Activated CD4-positive, alpha-beta T cell treated with anti-CD3 and anti-CD28 coated beads, Interleukin-2, amount 50 U/mL, for 1 hour (primary cell): ENCODE results near the gene LCN10.
"Not testable (repeated sequence)": the region's sequence is repeated elsewhere in the genome, so short reads cannot be mapped to it uniquely, and the experiment has no call there.

Source experiments
- DNase-seq: peaks from one replicate; pipeline ENCODE4 v3.0.0-alpha.2; 2020

LCN10 gene

DNA sequence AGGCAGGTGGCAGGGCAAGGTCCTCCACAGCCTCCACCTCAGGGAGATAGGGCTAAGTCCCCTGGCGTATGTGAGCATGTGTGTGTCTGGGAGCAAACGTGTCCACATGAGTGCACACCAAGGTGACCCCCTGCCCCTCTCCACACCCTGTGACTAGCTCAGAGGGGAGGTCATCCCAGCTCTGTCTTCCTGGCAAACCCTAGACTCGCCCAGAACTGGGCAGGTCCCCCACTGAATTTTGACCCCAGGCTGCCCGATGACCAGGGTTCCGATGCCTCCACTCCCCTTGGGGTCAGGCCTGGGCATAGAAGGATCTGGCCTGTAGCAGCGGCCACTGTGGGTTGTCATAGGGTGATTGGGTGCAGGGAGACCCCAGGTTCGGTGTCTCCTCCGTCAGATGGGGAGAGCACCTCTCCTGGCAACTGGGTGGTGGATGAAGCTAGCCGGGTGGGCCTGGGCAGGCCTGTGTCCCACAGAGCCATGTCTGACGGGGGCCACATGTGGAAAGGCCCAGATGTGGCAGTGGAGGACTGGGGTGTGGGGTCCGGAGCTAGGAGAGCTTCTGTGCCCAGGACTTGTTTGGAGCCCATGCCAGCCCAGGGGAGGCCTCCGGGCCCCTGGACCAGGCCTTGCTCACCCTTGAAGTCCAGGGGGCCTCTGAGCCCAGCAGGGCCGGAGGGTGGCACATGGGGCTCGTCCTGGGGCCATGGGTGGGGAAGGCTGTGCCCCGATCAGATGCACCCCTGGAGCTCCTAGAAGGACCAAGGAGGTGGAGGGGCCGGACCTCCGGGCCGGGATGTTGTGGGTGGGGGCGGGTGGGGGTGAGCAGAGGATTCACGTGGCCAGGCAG is 24.2 kb downstream of the LCN10 start:
- no peak for DNase-seq

DNA sequence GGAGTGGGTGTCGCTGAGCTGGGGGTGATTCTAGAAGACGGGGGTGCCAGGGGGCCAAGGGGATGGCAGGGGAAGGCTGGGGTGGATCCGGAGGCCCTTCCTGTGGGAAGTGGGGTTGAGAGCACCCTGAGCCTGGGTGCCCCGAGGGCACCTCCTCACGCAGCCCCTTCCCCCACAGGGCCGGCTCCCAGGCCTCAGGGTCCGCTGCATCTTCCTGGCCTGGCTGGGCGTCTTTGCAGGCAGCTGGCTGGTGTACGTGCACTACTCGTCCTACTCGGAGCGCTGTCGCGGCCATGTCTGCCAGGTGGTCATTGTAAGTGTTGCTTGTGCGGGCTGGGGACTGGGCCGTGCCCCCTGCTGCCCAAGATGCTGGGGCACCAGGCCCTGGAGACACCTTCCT is 25.3 kb downstream of the LCN10 start:
- no peak for DNase-seq

DNA sequence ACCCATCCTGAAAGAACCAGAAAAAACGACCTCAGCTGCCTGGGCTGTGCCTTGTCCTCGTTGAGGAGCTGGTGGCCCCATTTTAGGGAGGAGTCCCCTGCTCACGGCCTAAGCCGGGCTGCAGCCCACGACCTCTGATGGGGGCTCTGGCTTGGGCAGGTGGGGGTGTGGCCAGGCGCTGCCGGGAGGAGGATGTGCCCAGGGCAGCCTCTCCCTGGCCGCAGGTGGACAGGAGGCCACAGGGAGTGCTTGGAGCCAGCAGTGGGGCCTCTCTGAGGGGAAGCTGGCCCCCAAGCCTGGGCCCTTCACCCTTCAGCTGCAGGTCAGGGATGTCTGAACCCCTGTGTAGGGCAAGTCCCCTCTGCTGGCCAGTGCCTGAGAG is 27.9 kb downstream of the LCN10 start:
- DNase-seq: no peak

DNA sequence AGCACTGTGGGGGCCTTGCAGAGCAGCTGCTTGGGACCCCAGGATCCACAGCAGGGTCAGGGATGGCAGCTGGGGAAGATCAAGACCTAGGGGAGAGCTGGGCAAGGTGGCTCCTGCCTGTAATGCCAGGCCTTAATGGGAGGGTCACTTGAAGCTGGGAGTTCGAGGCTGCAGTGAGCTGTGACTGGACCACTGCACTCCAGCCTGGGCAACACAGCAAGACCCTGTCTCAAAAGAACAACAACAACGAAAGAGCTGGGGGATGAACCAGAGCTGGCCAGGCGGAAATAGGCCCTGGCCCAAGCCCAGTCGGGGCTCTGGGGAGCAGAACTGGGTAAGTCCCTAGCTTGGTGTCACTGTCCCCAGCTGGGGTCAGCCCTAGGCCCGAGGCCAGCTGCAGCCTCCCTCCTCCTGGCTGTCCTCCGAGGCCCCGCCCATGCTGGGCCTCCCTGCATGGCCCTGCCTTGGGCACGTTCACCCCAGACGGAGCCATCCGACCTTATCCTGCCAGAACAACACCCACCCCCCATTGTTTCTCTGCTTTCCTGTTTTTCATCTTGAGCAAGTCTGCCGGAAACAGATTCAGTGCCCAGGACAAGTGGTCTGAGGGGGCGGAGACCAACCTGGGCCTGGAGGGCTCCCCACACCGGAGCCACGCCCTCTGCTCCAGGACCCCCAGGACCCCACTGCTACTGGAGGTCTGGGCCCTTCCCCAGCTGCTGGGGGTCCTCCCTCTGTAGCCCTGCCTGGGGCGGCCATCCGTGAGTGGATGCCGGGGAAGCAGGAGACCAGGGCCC is 28.4 kb downstream of the LCN10 start:
- DNase-seq: no peak

DNA sequence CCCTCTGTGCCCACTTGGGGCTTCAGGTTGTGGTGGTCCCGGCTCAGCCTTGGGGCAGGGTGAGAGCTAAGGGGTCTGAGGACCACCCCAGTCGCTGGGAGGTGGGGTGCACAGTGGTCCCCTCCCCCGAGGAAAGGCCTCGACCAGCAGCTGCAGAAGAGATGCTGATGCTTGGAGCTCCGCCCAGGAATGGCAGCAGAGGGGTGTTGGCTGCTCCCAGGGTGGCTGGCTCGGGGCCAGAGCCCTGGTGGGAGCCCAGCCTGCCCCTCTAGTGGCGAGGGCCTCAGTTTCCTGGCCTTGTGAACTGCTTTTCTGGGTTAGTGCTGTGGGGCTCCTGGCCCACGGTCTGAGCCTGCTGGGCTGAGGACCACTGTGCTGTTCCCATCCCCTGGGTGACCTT is 29.2 kb downstream of the LCN10 start:
- no peak for DNase-seq

DNA sequence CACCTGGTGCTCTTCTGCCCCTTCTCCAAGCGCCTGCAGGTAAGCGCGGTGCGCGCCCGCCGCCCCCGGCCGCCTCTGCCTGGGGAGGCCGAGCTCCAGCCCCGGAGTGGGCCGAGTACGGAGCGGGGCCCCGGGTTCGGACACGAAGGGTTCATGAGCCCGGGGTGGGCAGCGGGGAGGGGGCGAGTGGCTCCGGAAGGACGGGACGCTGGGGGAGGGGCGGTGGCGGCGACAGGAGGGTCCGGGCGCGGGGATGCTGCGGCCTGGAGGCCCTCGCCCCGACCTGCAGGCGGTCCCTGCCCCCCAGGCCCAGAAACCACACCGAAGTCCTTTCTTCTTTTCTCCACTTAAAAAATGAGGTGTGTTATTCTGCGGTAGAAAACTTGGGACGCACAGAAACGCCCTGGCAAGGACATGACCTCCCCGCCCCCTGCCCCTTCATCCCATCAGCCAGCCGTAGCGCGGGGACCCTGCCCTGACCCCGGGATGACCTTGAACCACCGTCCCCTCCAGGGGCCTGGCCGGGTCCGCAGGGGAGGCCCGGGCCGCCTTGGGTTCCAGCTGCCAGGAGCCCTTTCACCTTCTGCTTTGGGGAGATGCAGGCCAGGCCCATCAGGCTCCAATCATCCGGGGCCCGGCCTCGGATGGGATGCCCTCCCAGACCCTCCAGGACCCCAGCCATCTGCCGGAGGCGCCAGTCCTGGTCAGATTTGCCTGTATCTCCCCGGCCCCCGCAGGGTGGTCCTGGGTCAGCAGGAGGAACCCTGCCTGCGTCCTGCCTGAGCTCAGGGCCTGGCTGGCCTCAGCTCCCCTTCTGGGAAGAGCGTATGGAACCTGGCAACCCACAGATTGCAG is 29.8 kb downstream of the LCN10 start:
- no peak for DNase-seq

DNA sequence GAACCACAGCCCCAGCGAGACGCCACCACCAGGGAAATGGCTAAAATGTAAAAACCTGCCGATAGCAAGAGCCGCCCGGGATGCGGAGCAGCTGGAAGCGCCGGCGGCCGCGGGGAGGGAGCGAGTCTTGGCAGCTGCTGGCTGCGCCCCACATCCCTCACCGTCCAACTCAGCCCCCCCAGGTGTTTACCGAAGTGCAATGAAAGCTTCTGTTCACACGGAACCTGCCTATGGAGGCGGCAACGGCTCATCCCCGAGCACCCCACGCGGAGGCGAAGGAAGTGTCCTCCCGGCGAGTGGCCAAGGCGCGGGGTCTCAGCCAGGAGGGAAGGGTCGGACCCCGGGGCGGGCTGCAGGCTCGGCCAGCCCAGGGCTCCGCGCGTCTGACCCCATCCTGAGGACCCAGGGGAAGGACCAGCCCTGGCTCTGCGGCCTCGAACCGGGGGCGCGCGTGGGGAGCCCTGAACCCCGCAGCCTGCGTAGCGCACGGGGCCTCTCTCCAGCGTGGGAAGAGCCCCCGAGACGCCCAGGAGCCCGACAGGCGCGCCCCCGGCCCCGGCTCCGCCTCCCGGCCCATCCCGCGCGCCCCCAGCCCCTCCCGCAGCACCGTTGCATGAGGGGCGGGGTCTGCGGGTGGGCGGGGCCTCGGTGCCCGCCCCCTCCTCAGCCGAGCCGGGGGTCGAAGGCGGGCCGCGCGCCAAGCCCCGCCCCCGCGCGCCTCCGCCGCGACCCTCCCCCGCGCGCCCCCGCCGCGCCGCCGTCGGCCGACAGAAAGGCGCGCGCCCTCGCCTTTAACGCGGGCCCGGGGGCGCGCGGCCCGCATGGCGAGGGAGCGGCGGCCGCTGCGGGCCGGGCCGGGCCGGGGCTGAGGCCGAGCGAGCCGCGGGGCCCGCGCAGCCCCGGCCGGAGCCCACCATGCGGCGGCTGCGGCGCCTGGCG is 30.7 kb downstream of the LCN10 start, which contains the start of gene DIPK1B:
Gene DIPK1B (plus strand): TSS at position 822 of the 939 bp plus-strand sequence. CDS start 94 bp downstream, at position 916.
- DNase-seq: no peak

DNA sequence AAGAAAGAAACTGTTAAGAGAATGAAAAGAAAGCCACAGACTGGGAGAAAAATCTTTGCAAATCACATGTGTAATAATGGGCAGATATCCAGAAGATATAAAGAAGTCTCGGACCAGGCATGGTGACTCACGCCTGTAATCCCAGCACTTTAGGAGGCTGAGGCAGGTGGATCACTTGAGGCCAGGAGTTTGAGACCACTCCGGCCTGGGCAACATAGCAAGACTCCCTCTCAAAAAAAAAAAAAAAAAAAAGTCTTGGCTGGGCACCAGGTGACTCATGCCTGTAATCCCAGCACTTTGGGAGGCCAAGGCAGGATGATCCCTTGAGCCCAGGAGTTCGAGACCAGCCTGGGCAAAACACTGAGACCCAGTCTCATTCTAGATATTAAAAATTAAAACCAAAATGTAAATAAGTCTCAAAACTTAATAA is 31.5 kb downstream of the LCN10 start:
- DNase-seq: not testable (repeated sequence)

DNA sequence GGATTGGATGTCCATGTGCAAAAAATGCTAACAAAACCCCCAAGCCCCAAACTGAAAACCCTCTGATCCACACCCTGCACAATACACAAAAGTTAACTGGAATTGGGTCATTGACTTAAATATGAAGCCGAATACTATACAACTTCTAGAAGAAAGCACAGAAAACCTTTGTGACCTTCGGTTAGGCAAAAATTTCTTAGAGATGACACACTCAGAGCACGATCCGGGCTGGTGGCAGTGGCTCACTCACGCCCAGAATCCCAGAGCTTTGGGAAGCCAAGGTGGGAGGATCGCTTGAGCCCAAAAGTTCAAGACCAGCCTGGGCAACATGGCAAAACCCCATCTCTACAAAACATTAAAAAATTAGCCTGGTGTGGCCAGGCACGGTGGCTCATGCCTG is 32.2 kb downstream of the LCN10 start:
- no peak for DNase-seq

DNA sequence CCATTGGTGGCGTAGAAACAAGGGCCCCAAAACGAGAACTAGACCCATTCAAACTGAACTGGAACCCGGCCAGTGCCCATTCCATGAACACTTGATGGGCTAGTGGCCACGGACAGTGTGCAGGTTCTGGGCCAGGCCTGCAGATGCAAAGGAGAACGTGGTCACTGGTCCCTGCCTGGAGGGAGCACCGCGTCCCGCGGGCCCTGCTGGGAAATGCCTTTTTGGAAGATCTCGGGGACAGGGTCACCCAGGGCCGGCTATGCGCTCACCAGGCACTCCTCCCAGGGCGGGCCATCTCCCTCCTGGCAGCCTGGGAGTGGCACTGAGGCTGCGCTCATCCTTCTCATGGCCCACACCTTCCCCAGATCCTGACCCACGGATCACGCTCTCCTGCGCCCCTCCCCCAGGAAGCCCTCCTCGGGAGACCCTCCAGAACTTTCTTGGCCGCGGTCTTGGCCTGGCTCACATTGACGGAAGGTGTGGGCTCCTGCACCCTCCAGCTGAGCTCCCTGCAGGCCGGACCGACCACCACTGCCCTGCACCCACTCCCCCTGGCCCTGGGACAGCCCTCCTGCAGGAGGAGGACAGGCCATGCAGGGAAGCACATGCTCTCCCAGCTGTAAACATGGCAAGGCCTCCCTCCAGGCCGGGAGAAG is 33.2 kb downstream of the LCN10 start:
- no peak for DNase-seq

DNA sequence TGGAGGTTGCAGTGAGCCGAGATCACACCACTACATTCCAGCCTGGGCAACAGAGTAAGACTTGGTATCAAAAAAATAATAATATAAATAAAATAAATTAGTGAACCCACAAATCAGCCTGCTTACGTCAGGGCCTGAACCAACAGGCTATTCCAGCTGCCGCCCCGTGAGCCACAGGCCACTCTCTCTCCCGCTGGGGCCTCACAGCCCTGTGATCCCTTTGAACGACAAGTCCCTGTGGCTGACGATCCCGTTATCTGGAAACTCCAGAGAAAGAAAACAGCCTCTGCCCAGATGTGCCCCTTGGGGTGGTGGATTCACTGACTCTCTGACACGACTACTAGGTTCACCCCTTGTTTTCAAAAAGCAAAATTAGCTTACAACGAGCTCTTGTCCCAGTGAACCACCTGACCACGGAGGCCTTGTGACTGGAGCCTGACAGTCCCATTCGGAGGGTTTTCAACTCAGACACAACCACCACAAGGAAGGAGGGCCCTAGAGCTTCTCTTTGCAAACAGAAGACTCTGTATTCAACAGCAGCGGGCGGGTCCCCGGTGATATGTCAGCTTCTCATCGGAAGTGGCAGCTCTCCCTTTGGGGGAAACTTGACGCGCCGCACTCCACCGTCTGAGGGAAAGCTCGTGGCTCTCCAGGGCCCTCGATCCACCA is 34.8 kb downstream of the LCN10 start:
- no peak for DNase-seq

DNA sequence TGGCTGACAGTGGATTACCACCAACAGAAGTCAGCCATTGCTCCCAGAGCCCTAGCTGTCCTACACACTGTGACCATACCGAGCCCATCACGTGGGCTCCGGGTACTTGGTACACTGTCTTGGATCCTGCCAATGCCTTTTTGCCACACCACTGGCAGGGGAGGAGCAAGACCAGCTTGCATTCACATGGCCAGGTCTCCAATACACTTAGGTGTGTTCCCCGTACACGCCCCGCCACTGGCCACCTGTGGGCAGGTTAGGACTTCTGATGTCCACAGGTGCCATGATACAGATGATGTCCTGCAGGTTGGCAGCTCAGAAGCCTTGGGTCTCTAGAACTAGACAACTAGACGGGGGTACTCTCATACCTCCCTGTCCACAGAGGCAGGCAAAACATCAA is 35.7 kb downstream of the LCN10 start:
- DNase-seq: no peak

DNA sequence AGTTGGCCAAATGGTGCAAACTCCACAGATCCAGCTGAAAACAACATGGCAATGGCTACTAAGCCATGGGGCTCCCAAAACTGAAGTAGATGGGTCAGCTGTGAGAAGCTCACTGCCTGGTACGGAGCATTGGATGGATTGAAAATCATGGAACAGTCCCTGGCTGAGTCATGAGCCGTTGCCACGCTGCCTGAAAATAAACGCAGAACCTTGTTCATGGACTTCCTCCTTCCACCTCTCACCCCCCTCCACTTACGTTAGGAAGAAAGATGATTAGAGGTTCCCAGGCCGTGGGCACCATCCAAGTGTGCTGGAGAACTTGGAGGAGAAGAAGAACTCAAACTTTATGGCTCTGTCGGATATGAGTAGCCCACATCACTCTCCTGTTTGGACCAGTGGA is 37.2 kb downstream of the LCN10 start:
- DNase-seq: no peak

DNA sequence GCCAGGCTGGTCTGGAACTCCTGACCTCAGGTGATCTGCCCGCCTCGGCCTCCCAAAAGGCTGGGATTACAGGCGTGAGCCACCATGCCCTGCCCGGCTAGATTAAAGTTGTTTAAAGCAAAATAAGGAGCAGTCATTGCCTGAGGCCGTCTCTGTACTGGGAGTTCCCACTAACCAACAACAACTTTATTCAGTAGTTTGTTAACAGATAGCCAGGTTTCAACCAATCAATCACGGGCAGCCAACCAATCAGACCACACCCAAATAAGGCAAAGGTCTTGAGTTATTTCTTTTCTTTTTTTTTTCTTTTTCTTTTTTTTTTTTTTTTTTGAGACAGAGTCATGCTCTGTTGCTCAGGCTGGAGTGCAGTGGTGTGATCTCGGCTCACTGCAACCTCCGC is 38.0 kb downstream of the LCN10 start:
- DNase-seq: not testable (repeated sequence)

DNA sequence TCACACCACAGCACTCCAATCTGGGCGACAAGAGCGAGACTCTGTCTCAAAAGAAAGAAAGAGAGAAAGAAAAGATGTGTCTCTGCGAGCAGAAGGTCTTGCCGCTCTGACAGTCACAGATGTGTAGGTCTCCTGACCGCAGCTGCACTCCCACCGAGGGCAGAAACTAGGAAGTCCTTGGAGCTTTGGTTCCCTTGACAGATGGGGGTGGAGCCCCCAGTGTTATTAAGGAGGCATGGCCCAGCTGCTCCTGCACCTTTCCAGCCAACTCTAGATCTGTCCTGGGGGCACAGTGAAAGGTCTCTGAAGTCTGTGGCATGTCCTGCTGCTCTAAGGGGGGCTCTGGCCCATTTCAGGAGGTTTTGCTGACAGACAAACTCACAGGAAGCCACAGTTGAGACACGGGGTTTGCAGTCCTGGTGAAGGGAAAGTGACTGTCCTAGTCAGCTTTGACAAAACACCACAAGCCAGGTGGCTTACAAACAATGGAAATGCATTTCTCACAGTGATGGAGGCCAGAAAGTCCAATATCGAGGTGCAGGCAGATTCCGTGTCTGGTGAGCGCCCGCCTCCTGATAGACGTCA is 39.4 kb downstream of the LCN10 start:
- no peak for DNase-seq

DNA sequence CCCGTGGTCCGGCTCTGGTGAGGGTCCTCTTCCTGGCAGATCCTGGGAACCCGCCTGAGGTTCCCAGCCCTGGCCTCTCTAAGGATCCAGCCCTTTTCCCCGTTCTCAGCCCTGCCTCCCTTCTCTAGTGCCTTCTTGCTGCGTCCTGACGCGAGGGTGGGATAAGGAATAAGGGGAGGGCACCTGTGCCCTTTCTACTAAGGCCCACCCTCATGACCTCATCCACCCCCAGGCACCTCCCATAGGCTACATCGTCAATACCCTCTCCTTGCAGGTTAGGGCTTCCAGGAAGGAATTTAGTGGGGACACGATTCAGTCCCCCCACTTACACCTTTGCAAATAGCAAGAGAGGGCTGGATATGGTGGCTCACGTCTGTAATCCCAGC is 41.1 kb downstream of the LCN10 start:
- DNase-seq: no peak

DNA sequence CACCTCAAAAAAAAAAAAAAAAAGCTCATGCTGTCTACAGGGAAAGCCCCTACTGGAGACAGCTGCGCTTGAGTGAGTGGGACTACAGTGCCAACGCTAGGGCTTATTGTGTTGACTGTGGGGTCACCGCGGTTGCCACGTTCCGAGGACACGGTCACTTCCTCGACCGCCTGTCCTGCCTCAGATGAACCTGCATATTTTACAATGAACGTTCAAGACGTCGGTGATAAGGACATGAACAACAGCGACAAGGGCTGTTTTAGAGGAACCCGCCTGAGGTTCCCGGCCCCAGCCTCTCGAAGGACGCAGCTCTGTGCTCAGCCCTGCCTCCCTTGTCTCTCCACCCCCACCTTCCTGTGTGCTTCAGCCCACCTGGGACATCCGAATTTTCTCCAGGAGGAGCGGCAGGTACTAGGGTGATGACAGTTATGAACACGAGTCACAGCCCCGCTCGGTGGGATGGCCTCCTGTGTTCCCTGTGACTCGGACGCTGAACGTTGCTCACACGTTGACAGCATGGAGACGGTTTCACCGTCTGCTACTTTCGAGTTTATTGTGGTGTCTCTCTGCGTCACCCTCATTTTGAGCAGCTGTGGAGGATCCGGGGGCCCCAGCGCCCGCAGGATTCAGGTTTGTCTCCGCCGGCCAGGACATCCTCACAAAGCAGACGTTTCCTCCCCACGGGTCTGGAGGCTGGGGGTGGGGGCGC is 41.6 kb downstream of the LCN10 start:
- peak; percentile 49 for DNase-seq

DNA sequence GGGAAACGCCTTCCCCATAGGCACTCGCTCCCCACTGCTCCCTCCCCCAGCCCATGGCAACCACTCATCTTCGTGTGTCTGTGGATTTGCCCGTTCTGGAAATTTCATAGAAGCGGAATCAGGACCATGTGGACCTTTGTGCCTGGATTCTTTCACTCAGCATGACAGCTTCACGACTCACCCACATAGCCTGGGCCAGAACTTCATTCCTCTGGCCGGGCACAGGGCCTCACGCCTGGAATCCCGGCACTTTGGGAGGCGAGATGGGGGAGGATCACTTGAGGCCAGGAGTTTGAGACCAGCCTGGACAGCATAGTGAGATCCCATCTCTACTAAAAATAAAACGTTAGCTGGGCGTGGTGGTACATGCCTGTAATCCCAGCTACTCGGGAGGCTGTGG is 42.4 kb downstream of the LCN10 start:
- no peak for DNase-seq

DNA sequence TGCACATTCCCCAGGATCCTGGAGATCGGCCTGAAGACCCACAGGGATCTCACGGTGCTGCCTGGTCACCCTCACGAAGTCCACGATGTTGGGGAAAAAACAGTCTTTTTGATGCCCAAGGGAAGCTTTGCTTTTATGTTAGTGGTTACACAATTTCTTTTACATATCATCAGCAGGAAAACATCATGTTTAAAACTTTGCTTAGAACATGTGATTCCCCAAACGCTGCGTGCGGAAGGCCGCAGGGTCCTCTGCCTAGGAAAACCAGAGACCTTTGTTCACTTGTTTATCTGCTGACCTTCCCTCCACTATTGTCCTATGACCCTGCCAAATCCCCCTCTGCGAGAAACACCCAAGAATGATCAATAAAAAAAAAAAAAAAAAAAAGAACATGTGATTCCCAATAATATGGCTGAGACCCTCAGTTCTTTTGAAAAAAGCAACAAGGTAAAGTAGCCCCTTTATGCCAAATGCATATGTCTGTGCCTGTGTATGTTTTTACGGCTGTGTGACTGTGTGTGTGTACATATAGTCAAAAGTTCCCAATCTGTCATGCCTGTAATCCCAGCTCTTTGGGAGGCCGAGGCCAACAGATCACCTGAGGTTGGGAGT is 44.0 kb downstream of the LCN10 start:
- DNase-seq: no peak
